Brain microvascular endothelial cell (primary cell): ENCODE results near the gene BCAS1.

ENCODE experiments used
- DNase-seq: peaks from one replicate; pipeline ENCODE4 v3.0.0-alpha.2; 2020
- H3K27ac ChIP-seq: fragments of 250-450 bp; sonication (Bioruptor Pico); 2 replicates; pipeline ENCODE4 v1.5.1; 2020; ENCODE audit warnings: mild to moderate bottlenecking, moderate library complexity
- H3K27me3 ChIP-seq: fragments of 250-450 bp; sonication (Bioruptor Pico); replicated peaks from 2 replicates; pipeline ENCODE4 v1.5.1; 2020; ENCODE audit warnings: mild to moderate bottlenecking
- H3K36me3 ChIP-seq: fragments of 250-450 bp; sonication (Bioruptor Pico); replicated peaks from 2 replicates; pipeline ENCODE4 v1.5.1; 2020; ENCODE audit warnings: mild to moderate bottlenecking
- H3K4me3 ChIP-seq: 2 replicates; pipeline ENCODE4 v1.5.1; 2011; ENCODE audit warnings: low read depth, mild to moderate bottlenecking, control low read depth, low read length, moderate library complexity
- in situ Hi-C: cut with HindIII; loops from 2 replicates; pipeline ENCODE4 v1.10.0; 2017; ENCODE audit warnings: low sequenced_read_pairs, low pct_ligation_motif_present
- TF ChIP-seq, protein P1 (sequence below): IDR thresholded peaks from 2 replicates; pipeline ENCODE4 v1.5.1; 2011; ENCODE audit warnings: low read depth, mild to moderate bottlenecking, moderate library complexity, low read length, control low read depth, inconsistent platforms; ENCODE audit errors: missing control alignments

BCAS1 gene

DNA sequence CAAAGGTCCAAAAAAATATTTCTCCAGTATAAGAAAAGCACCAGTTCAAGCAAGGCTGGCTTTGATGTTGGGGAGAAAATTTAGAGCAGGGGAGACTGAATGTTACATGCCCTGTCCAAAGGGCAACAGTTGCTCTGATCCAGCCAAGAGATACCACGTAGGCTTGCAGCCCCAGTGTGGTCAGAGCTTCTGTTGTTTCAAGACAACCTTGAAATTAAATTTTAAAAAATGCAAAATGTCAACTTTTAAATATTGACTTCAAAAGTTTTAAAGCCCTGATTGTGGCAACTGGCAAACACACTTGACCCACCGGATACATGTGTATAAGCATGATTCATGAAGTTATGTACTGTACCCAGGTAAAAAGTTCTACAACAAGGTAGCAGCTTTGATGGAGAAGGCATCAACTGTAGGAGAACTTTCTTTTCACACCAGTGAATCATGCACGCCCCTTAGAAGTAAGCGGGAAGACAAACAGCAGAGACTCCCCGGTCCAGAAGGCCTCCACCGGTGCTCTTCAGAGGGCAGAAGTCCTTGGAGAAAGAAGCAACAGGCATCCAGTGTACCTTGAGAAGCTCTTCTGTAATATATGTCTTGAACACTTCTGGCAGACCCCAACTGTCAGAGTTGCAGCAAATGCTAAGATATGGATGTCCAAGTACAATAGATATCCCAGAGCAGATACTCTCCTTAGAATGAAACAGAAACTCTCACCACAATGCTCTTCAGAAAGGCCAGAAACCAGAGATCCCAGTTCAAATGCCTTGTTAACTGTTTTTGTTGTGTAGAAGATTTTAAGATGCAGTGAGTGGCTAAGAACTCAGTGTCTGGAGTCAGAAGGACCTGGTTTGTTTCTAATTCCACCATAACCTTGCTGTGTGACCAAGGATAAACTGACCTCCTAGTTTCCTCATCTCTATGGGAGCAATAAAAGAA is 115.4 kb downstream of the BCAS1 start:
- in situ Hi-C loops, result no loop called here
- no peak for DNase-seq
- Histone ChIP-seq H3K27ac (no peak overlapping the region), H3K27me3 (no peaks in the 10 kb centered on the region), H3K4me3 (no peak overlapping the region), H3K36me3 (no peaks in the 10 kb centered on the region)
- TF ChIP-seq, protein P1, sequence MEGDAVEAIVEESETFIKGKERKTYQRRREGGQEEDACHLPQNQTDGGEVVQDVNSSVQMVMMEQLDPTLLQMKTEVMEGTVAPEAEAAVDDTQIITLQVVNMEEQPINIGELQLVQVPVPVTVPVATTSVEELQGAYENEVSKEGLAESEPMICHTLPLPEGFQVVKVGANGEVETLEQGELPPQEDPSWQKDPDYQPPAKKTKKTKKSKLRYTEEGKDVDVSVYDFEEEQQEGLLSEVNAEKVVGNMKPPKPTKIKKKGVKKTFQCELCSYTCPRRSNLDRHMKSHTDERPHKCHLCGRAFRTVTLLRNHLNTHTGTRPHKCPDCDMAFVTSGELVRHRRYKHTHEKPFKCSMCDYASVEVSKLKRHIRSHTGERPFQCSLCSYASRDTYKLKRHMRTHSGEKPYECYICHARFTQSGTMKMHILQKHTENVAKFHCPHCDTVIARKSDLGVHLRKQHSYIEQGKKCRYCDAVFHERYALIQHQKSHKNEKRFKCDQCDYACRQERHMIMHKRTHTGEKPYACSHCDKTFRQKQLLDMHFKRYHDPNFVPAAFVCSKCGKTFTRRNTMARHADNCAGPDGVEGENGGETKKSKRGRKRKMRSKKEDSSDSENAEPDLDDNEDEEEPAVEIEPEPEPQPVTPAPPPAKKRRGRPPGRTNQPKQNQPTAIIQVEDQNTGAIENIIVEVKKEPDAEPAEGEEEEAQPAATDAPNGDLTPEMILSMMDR, result no peak

DNA sequence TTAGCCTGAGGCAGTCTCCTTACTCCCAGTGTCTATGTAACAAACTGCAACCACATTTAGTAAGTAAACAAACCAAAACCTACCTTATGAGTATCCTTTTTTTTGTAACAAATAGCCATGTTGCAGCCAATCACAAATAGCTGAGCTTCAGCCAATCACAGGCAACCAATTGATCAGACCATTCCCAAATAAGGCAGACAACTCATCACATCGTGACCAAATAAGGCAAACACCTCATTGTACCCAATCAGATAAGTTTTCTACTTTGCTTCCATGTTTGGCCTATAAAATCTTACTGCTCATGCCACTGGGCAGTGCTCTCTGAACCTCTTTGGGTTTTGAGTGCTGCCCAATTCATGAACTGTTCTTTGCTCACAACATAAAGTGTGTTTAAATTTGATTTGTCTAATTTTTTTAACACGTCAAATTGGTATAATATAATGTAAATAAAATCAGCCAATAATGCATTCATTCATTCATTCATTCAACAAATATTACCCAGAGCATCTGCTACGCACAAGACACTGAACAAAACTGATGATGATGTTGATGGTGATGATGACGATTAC is 117.8 kb downstream of the BCAS1 start:
- no peaks in the 10 kb centered on the region for H3K36me3 ChIP-seq

DNA sequence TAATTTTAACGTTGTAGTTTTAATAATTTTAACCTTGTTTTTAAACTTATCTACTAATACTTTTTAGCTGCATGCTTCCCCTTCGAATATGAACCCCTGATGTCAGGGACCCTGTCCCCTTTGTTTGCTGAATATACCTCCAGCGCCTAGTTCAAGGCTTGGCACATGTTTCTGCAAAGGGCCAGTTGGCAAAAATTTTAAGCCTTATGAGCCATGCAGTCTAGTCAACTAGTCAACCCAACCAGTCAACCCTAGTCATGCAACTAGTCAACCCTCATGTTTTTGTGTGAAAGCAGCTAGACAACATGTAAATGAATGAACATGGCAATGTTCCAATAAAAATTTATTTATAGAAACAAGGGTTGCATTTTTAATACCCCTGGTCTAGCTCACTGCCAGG is 119.8 kb downstream of the BCAS1 start:
- Histone ChIP-seq H3K27ac (no peak overlapping the region), H3K4me3 (no peak overlapping the region), H3K36me3 (no peaks in the 10 kb centered on the region), H3K27me3 (no peaks in the 10 kb centered on the region)
- no peak for DNase-seq
- TF ChIP-seq, protein P1, result no peak
- in situ Hi-C loops, result no loop called here

More for the DNA sequence above, 117.8 kb downstream of the BCAS1 start:
- no peak for DNase-seq
- in situ Hi-C loops, result no loop called here
- TF ChIP-seq, protein P1, result no peak
- no peak overlapping the region for H3K27ac ChIP-seq
- no peaks in the 10 kb centered on the region for H3K27me3 ChIP-seq
- no peak overlapping the region for H3K4me3 ChIP-seq

DNA sequence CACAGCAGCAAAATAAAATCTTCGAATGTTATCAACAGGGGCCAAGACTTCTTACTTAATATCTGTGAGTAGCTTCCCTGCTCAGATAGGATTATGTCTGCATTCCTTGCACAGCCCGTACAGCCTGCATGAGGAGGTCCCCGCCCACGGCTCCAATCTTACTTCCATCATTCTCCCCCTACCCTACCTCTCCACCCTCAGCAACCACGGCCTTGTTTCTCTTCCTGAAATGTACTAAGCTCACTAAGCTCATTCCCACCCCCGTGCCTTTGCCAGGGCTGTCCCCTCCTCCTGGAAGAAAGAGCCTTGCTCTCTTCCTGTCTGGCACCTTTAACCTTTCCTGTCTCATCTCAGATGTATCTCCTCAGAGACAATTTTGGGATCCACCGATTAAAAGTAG is 120.4 kb downstream of the BCAS1 start:
- no peak overlapping the region for H3K4me3 ChIP-seq
- no peaks in the 10 kb centered on the region for H3K27me3 ChIP-seq
- H3K36me3 ChIP-seq, result no peaks in the 10 kb centered on the region
- H3K27ac ChIP-seq, result peak overlapping the region; percentile 63
- no peak for DNase-seq
- in situ Hi-C loops, result no loop called here
- TF ChIP-seq, protein P1, result no peak

DNA sequence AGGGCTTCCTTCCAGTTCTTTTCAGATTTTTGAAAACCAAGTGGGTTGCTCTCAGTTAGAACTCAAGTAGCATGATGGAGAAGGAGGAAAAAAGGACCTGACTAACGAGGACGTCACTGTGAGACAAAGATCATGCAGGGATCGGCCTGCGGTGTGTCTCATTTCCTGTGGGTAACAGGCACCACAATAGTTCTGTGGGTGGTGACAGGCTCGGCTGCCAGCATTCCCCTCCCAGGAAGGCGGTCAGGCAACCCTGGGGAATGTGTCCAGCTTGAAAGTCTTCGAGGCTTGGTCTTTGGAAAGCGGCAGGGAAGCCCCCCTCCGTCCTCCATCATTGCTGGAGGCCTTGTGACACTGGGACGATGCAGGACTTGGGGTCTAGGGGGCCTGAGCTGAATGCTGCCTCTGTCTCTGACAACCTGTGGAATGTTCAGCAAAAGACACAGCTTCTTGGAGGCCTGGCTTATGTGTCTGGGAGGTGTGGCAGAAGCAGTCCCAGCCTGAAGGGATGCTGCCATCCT is 121.0 kb downstream of the BCAS1 start:
- Histone ChIP-seq H3K27me3 (no peaks in the 10 kb centered on the region), H3K27ac (peak overlapping the region; percentile 63), H3K36me3 (no peaks in the 10 kb centered on the region), H3K4me3 (no peak overlapping the region)
- TF ChIP-seq, protein P1, result no peak
- in situ Hi-C loops, result no loop called here
- peak; percentile 95 for DNase-seq
